Liver (tissue), 9 donors: Measurements from ENCODE around the gene AP2A2. TPM values are rescaled to one million over a fixed set of nuclear protein-coding genes. Genes with fewer than 3 reads are reported as not detected.
"Not testable (repeated sequence)": the region's sequence is repeated elsewhere in the genome, so short reads cannot be mapped to it uniquely, and the experiment has no call there.

Experiments used
- DNase-seq: peaks from one replicate; pipeline ENCODE4 v3.0.0-alpha.2; 2017; ENCODE audit warnings: low spot score
- H3K27ac ChIP-seq, 2 donors: one replicate each; pipeline ENCODE4 v1.7.0; 2013; ENCODE audit warnings: inconsistent platforms in 2 of 2, low read length in 2 of 2, control low read depth in 1 of 2, low read depth in 1 of 2, mild to moderate bottlenecking in 1 of 2
- H3K27me3 ChIP-seq, 4 donors: one replicate each; pipeline versions ENCODE4 v1.6.1 to v1.7.0; 2013; ENCODE audit warnings: low read length in 3 of 4, inconsistent platforms in 1 of 4, mild to moderate bottlenecking in 1 of 4, moderate library complexity in 1 of 4; ENCODE audit not compliant: control insufficient read depth in 4 of 4, insufficient read depth in 4 of 4
- H3K36me3 ChIP-seq, 4 donors: one replicate each; pipeline versions ENCODE4 v1.6.1 to v1.7.0; 2013; ENCODE audit warnings: low read length in 3 of 4, mild to moderate bottlenecking in 3 of 4, low read depth in 1 of 4, moderate library complexity in 1 of 4; ENCODE audit not compliant: control insufficient read depth in 4 of 4, insufficient read depth in 3 of 4
- H3K4me1 ChIP-seq, 4 donors: one replicate each; pipeline versions ENCODE4 v1.6.1 to v1.7.0; 2013; ENCODE audit warnings: low read length in 3 of 4, mild to moderate bottlenecking in 3 of 4, moderate library complexity in 1 of 4; ENCODE audit not compliant: control insufficient read depth in 4 of 4, insufficient read depth in 4 of 4
- H3K4me3 ChIP-seq, 3 donors: one replicate each; pipeline versions ENCODE4 v1.6.1 to v1.7.0; 2013; ENCODE audit warnings: low read length in 3 of 3, control low read depth in 1 of 3, low read depth in 1 of 3, mild to moderate bottlenecking in 1 of 3
- H3K9ac ChIP-seq, 2 donors: one replicate each; pipeline ENCODE4 v1.7.0; 2013; ENCODE audit warnings: low read length in 2 of 2, mild to moderate bottlenecking in 2 of 2, moderate library complexity in 2 of 2, control low read depth in 1 of 2, low read depth in 1 of 2
- H3K9me3 ChIP-seq, 4 donors: one replicate each; pipeline versions ENCODE4 v1.6.1 to v1.7.0; 2013; ENCODE audit warnings: low read length in 3 of 4; ENCODE audit not compliant: control insufficient read depth in 4 of 4
- ATF3 ChIP-seq: IDR thresholded peaks from 2 replicates; pipeline ENCODE4 v1.6.1; 2016; ENCODE audit warnings: antibody characterized with exemption
- EGR1 ChIP-seq, 2 donors: IDR thresholded peaks; 2 replicates each; pipeline ENCODE4 v1.6.1; 2016 to 2018; ENCODE audit warnings: antibody characterized with exemption in 2 of 2, low read depth in 2 of 2
- FOXA1 ChIP-seq: IDR thresholded peaks from 2 replicates; pipeline ENCODE4 v1.6.1; 2016; ENCODE audit warnings: antibody characterized with exemption
- FOXA2 ChIP-seq: IDR thresholded peaks from 2 replicates; pipeline ENCODE4 v1.6.1; 2016; ENCODE audit warnings: antibody characterized with exemption
- GABPA ChIP-seq, 2 donors: IDR thresholded peaks in 1 of 2; conservative IDR thresholded peaks in 1 of 2; 2 replicates each; pipeline ENCODE4 v1.6.1; 2016; ENCODE audit warnings: antibody characterized with exemption in 2 of 2, mild to moderate bottlenecking in 1 of 2, moderate library complexity in 1 of 2
- HNF4A ChIP-seq, 2 donors: conservative IDR thresholded peaks; 2 replicates each; pipeline ENCODE4 v1.6.1; 2016; ENCODE audit warnings: antibody characterized with exemption in 2 of 2, mild to moderate bottlenecking in 2 of 2
- HNF4G ChIP-seq: IDR thresholded peaks from 2 replicates; pipeline ENCODE4 v1.6.1; 2016; ENCODE audit warnings: antibody characterized with exemption
- JUND ChIP-seq, 2 donors: IDR thresholded peaks; 2 replicates each; pipeline ENCODE4 v1.6.1; 2016; ENCODE audit warnings: antibody characterized with exemption in 2 of 2
- NR2F2 ChIP-seq: IDR thresholded peaks from 2 replicates; pipeline ENCODE4 v1.6.1; 2016; ENCODE audit warnings: antibody characterized with exemption
- RAD21 ChIP-seq, 2 donors: IDR thresholded peaks; 2 replicates each; pipeline ENCODE4 v1.6.1; 2016; ENCODE audit warnings: antibody characterized with exemption in 2 of 2, mild to moderate bottlenecking in 2 of 2
- RXRA ChIP-seq, 2 donors: IDR thresholded peaks; 2 replicates each; pipeline ENCODE4 v1.6.1; 2017 to 2018; ENCODE audit warnings: antibody characterized with exemption in 2 of 2, mild to moderate bottlenecking in 1 of 2
- SP1 ChIP-seq: IDR thresholded peaks from 2 replicates; pipeline ENCODE4 v1.6.1; 2018; ENCODE audit warnings: antibody characterized with exemption, mild to moderate bottlenecking
- TAF1 ChIP-seq: conservative IDR thresholded peaks from 2 replicates; pipeline ENCODE4 v1.6.1; 2016; ENCODE audit warnings: antibody characterized with exemption, mild to moderate bottlenecking
- YY1 ChIP-seq: IDR thresholded peaks from 2 replicates; pipeline ENCODE4 v1.6.1; 2016; ENCODE audit warnings: antibody characterized with exemption, mild to moderate bottlenecking
- WGBS: extraction: QIAGEN DNeasy Blood & Tissue Kit; methylation state at CpG from one replicate; pipeline ENCODE4 v1.1.7; 2013; 5-methylcytosine and 5-hydroxymethylcytosine counted together
- polyA plus RNA-seq, 2 donors: library from polyadenylated mRNA; stranded (reverse) in 1 of 2; unstranded in 1 of 2; fragments of 200-250 nt in 1 of 2; fragments of >200 nt in 1 of 2; fragmentation: Nextera tagmentation in 1 of 2; extraction: Ambion mirVana in 1 of 2; gene quantifications; one replicate each; pipeline versions ENCODE4 v1.2.1 to v1.2.3, GENCODE V29; 2013 to 2015
- total RNA-seq, 2 donors: library from RNA; depleted of rRNA; stranded (reverse); fragments of >200 nt; gene quantifications; one replicate each; pipeline ENCODE4 v1.2.3, GENCODE V29; 2014
- TF ChIP-seq, protein P1 (sequence below): IDR thresholded peaks from 2 replicates; pipeline ENCODE4 v1.6.1; 2016; ENCODE audit warnings: antibody characterized with exemption, mild to moderate bottlenecking
- TF ChIP-seq, protein P2 (sequence below): IDR thresholded peaks from 2 replicates; pipeline ENCODE4 v1.6.1; 2016; ENCODE audit warnings: antibody characterized with exemption
- TF ChIP-seq, protein P3 (sequence below): fragments of 150-350 bp; IDR thresholded peaks from 2 replicates; pipeline ENCODE4 v1.5.1; 2017; ENCODE audit warnings: improper control_type of control experiment, low read depth, low read length; ENCODE audit not compliant: missing input control
- TF ChIP-seq, protein P4 (sequence below): IDR thresholded peaks from 2 replicates; pipeline ENCODE4 v1.6.1; 2016; ENCODE audit warnings: antibody characterized with exemption
- donor health status: healthy.
- donor health status: healthy.
- donor health status: healthy.
- donor health status: healthy.
- donor health status: healthy.

AP2A2 gene
- total and polyA plus RNA-seq, 4 donors = 20.5 to 39.7 (median 23.8) TPM

- peaks cover 6 to 38% (median 30%) of the 10 kb centered on the region in 4 donors for H3K4me1 ChIP-seq
- 27% methylated on average over 10 of the region's 10 CpGs for WGBS
- no peak overlapping the region for H3K4me3 ChIP-seq
- no peaks in the 10 kb centered on the region for H3K27me3 ChIP-seq
- peak overlapping the region in 1 of 2 donors; percentile 66 for H3K9ac ChIP-seq
- peak overlapping the region; percentile 64 to 82 for H3K27ac ChIP-seq
- peak; percentile 52 for DNase-seq
- no peaks in the 10 kb centered on the region for H3K9me3 ChIP-seq
- peaks cover 0 to 12% (median 3%) of the 10 kb centered on the region in 4 donors for H3K36me3 ChIP-seq
- TF ChIP-seq NR2F2 = peak; percentile 10
- peak; percentile 77 for TF ChIP-seq FOXA2
- TF ChIP-seq SP1 = peak; percentile 82
- TF ChIP-seq, protein P1, sequence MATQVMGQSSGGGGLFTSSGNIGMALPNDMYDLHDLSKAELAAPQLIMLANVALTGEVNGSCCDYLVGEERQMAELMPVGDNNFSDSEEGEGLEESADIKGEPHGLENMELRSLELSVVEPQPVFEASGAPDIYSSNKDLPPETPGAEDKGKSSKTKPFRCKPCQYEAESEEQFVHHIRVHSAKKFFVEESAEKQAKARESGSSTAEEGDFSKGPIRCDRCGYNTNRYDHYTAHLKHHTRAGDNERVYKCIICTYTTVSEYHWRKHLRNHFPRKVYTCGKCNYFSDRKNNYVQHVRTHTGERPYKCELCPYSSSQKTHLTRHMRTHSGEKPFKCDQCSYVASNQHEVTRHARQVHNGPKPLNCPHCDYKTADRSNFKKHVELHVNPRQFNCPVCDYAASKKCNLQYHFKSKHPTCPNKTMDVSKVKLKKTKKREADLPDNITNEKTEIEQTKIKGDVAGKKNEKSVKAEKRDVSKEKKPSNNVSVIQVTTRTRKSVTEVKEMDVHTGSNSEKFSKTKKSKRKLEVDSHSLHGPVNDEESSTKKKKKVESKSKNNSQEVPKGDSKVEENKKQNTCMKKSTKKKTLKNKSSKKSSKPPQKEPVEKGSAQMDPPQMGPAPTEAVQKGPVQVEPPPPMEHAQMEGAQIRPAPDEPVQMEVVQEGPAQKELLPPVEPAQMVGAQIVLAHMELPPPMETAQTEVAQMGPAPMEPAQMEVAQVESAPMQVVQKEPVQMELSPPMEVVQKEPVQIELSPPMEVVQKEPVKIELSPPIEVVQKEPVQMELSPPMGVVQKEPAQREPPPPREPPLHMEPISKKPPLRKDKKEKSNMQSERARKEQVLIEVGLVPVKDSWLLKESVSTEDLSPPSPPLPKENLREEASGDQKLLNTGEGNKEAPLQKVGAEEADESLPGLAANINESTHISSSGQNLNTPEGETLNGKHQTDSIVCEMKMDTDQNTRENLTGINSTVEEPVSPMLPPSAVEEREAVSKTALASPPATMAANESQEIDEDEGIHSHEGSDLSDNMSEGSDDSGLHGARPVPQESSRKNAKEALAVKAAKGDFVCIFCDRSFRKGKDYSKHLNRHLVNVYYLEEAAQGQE = peak; percentile 39
- TF ChIP-seq YY1 = peak; percentile 68
- TF ChIP-seq JUND (IDR thresholded peaks at IDR 0.05) = peak in 1 of 2 donors; percentile 49
- TF ChIP-seq RXRA (IDR thresholded peaks at IDR 0.05) = peak; percentile 87 to 90
- no peak for TF ChIP-seq TAF1
- TF ChIP-seq EGR1 (IDR thresholded peaks at IDR 0.05; ENCODE audit: low read depth in 2 of 2) = peak in 1 of 2 donors; percentile 42
- TF ChIP-seq, protein P2, sequence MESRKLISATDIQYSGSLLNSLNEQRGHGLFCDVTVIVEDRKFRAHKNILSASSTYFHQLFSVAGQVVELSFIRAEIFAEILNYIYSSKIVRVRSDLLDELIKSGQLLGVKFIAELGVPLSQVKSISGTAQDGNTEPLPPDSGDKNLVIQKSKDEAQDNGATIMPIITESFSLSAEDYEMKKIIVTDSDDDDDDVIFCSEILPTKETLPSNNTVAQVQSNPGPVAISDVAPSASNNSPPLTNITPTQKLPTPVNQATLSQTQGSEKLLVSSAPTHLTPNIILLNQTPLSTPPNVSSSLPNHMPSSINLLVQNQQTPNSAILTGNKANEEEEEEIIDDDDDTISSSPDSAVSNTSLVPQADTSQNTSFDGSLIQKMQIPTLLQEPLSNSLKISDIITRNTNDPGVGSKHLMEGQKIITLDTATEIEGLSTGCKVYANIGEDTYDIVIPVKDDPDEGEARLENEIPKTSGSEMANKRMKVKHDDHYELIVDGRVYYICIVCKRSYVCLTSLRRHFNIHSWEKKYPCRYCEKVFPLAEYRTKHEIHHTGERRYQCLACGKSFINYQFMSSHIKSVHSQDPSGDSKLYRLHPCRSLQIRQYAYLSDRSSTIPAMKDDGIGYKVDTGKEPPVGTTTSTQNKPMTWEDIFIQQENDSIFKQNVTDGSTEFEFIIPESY = no peak
- TF ChIP-seq HNF4A (conservative IDR thresholded peaks at IDR 0.05) = peak; percentile 77 to 81
- no peak for TF ChIP-seq ATF3
- peak; percentile 50 for TF ChIP-seq HNF4G
- peak in 1 of 2 donors; percentile 54 for TF ChIP-seq GABPA (IDR thresholded peaks at IDR 0.05 in 1 of 2, conservative IDR thresholded peaks at IDR 0.05 in 1 of 2)
- TF ChIP-seq, protein P3, sequence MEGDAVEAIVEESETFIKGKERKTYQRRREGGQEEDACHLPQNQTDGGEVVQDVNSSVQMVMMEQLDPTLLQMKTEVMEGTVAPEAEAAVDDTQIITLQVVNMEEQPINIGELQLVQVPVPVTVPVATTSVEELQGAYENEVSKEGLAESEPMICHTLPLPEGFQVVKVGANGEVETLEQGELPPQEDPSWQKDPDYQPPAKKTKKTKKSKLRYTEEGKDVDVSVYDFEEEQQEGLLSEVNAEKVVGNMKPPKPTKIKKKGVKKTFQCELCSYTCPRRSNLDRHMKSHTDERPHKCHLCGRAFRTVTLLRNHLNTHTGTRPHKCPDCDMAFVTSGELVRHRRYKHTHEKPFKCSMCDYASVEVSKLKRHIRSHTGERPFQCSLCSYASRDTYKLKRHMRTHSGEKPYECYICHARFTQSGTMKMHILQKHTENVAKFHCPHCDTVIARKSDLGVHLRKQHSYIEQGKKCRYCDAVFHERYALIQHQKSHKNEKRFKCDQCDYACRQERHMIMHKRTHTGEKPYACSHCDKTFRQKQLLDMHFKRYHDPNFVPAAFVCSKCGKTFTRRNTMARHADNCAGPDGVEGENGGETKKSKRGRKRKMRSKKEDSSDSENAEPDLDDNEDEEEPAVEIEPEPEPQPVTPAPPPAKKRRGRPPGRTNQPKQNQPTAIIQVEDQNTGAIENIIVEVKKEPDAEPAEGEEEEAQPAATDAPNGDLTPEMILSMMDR = peak; percentile 60
- TF ChIP-seq FOXA1 = no peak
- TF ChIP-seq RAD21 (IDR thresholded peaks at IDR 0.05) = peak; percentile 84
- TF ChIP-seq, protein P4, sequence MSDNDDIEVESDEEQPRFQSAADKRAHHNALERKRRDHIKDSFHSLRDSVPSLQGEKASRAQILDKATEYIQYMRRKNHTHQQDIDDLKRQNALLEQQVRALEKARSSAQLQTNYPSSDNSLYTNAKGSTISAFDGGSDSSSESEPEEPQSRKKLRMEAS = peak; percentile 77
These were observed 33.9 kb downstream of the AP2A2 start for GRCh38 chr11:959608-960007.

- H3K9me3 ChIP-seq, DNase-seq, H3K27ac ChIP-seq, H3K9ac ChIP-seq, H3K4me3 ChIP-seq, H3K27me3 ChIP-seq: not testable (repeated sequence)
- WGBS = 91% methylated on average over 18 of the region's 18 CpGs
- Histone ChIP-seq H3K4me1 (peaks cover 3 to 33% (median 20%) of the 10 kb centered on the region in 4 donors), H3K36me3 (peaks cover 0 to 17% (median 4%) of the 10 kb centered on the region in 4 donors)
These were observed 35.7 kb downstream of the AP2A2 start for GRCh38 chr11:961310-961920.
